ENCODE measurements around the gene DHDH. TPM values are rescaled to one million over a fixed set of nuclear protein-coding genes. Genes with fewer than 3 reads are reported as not detected.

DHDH gene
- total RNA-seq, 3 donors from 2014 or later (not counting 1 experiment from before 2014, with no cell fraction given), result not detected

GRCh38 chr19:48991011-48991609 lies 57.6 kb downstream of the DHDH start:
- Mint-ChIP-seq H3K4me1 (peaks cover 28 to 50% of the 10 kb centered on the region in 2 donors), H3K27ac (peak overlapping the region in 1 of 2 donors; percentile 42), H3K36me3 (no peaks in the 10 kb centered on the region), H3K27me3 (ENCODE audit: low read depth in 2 of 2) (no peaks in the 10 kb centered on the region), H3K9me3 (no peaks in the 10 kb centered on the region), H3K4me3 (no peak overlapping the region)
- no peak for TF ChIP-seq CTCF (IDR thresholded peaks at IDR 0.05)
- ATAC-seq (no peak), DNase-seq (no peak)
- H3K4me1 ChIP-seq (ENCODE audit: control insufficient read depth, insufficient read depth, low read length), result peaks cover 31% of the 10 kb centered on the region
- intact Hi-C loops (cut with micrococcal nuclease), result loop anchor here (10.0 kb wide), 2 partner anchors 154 to 356 kb away; partner anchors contain the start of gene DBP
- no peaks in the 10 kb centered on the region for H3K27me3 ChIP-seq (ENCODE audit: control insufficient read depth, insufficient read depth, low read length)
- H3K27ac ChIP-seq (ENCODE audit: low read length), result no peak overlapping the region
- WGBS (ENCODE audit: insufficient coverage), result 95% methylated on average over 22 of the region's 22 CpGs
- no peak overlapping the region for H3K4me3 ChIP-seq (ENCODE audit: low read length)
- H3K36me3 ChIP-seq (ENCODE audit: control insufficient read depth, insufficient read depth, low read length), result peaks cover 6% of the 10 kb centered on the region
- no peaks in the 10 kb centered on the region for H3K9me3 ChIP-seq (ENCODE audit: control insufficient read depth, insufficient read depth, low read length)

- Mint-ChIP-seq H3K4me3 (peak overlapping the region; percentile 97), H3K27me3 (ENCODE audit: low read depth in 2 of 2) (no peaks in the 10 kb centered on the region), H3K4me1 (peaks cover 28 to 50% of the 10 kb centered on the region in 2 donors), H3K36me3 (no peaks in the 10 kb centered on the region), H3K27ac (peak overlapping the region; percentile 94 to 97), H3K9me3 (no peaks in the 10 kb centered on the region)
- Histone ChIP-seq H3K9me3 (ENCODE audit: control insufficient read depth, insufficient read depth, low read length) (no peaks in the 10 kb centered on the region), H3K36me3 (ENCODE audit: control insufficient read depth, insufficient read depth, low read length) (peaks cover 6% of the 10 kb centered on the region), H3K4me3 (ENCODE audit: low read length) (peak overlapping the region; percentile 79), H3K27me3 (ENCODE audit: control insufficient read depth, insufficient read depth, low read length) (no peaks in the 10 kb centered on the region), H3K27ac (ENCODE audit: low read length) (peak overlapping the region; percentile 30), H3K4me1 (ENCODE audit: control insufficient read depth, insufficient read depth, low read length) (peaks cover 31% of the 10 kb centered on the region)
- no peak for DNase-seq
- intact Hi-C loops (cut with micrococcal nuclease), result loop anchor here (10.0 kb wide), 2 partner anchors 153 to 357 kb away; partner anchors contain the start of gene DBP
- 51% methylated on average over 8 of the region's 8 CpGs for WGBS (ENCODE audit: insufficient coverage)
- TF ChIP-seq CTCF (IDR thresholded peaks at IDR 0.05), result no peak
- no peak for ATAC-seq
Observed at GRCh38 chr19:48991873-48992580, 58.5 kb downstream of the DHDH start.

- Mint-ChIP-seq H3K9me3 (no peaks in the 10 kb centered on the region), H3K4me1 (peaks cover 28 to 52% of the 10 kb centered on the region in 2 donors), H3K36me3 (no peaks in the 10 kb centered on the region), H3K27ac (peak overlapping the region; percentile 94 to 97), H3K4me3 (peak overlapping the region; percentile 97), H3K27me3 (ENCODE audit: low read depth in 2 of 2) (no peaks in the 10 kb centered on the region)
- no peak for TF ChIP-seq CTCF (IDR thresholded peaks at IDR 0.05)
- Histone ChIP-seq H3K27me3 (ENCODE audit: control insufficient read depth, insufficient read depth, low read length) (no peaks in the 10 kb centered on the region), H3K4me1 (ENCODE audit: control insufficient read depth, insufficient read depth, low read length) (peaks cover 31% of the 10 kb centered on the region), H3K4me3 (ENCODE audit: low read length) (peak overlapping the region; percentile 79), H3K27ac (ENCODE audit: low read length) (peak overlapping the region; percentile 30), H3K9me3 (ENCODE audit: control insufficient read depth, insufficient read depth, low read length) (no peaks in the 10 kb centered on the region), H3K36me3 (ENCODE audit: control insufficient read depth, insufficient read depth, low read length) (peaks cover 6% of the 10 kb centered on the region)
- ATAC-seq (no peak), DNase-seq (no peak)
- intact Hi-C loops (cut with micrococcal nuclease), result loop anchor here (10.0 kb wide), 2 partner anchors 152 to 358 kb away; partner anchors contain the start of gene DBP
- WGBS (ENCODE audit: insufficient coverage), result under 1% methylated on average over 20 of the region's 20 CpGs
Observed at GRCh38 chr19:48992581-48993174, 59.2 kb downstream of the DHDH start.
